GM19328 (cell line): Measurements from ENCODE around the gene CCDC85C.

Experiments used
- ATAC-seq: cut with Tn5 transposase; IDR thresholded peaks from one replicate; pipeline ENCODE4 v1.9.1; 2021; ENCODE audit warnings: mild to moderate bottlenecking, moderate library complexity; ENCODE audit not compliant: unreplicated experiment

Gene CCDC85C

GRCh38 chr14:99590746-99591555, 13.1 kb downstream of the CCDC85C start:
- no peak for ATAC-seq

DNA sequence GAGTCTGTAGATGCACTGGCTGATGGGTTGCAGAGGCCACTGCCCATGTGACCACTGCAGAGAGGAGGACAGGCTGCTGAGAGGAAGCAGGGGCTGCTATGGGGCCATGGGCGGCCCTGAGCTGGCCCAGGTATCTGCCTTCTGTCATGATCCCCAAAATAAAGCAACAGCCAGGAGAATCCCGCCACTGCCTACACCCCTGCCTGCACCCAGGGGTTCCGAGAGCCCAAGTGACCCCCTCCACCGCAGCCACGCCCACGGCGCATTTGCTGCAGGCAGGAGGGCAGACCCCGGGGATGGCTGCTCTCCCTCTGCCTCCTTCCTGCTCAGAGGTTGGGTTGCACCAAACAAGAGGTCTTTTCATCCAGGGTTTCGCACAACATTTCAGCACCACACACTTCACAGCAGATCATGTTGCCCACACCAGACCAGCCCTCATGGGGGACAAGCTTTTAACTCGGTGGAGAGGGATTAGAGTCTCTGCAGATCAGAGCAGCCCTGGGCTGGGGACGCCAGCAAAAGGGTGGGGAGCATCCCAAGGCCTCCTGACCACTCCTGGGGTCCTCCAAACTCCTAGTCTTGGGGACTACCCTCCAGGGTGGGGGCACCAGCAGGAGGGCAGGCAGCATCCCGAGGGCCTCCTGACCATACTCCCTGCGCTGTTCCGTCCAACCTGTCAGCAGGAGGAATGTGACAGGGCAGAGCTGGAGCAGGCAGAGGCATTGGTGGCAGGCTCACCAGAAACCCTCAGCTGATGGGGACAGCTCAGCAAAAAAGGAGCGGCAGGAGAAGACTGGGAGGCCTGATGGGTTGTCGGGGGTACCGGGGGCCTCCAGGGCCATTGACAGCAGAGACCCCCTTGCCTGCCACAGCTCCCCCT, 14.1 kb downstream of the CCDC85C start:
- ATAC-seq = no peak

DNA sequence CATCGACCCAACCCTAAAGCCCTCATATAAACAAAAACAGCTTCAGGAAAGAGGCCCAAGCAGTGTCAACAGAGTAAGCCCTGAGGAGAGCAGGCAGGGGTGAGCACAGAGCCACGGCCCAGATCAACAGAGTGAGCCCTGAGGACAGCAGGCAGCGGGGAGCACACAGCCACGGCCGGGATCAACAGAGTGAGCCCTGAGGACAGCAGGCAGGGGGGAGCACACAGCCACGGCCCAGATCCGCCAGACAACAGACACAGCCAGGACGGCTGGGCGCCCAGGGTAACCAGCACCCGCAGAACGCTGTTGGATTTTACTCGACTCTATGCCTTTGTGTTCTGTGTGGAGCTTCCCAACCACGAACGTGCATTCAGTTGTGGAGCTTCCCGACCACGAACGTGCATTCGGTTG, 15.0 kb downstream of the CCDC85C start:
- ATAC-seq = no peak

DNA sequence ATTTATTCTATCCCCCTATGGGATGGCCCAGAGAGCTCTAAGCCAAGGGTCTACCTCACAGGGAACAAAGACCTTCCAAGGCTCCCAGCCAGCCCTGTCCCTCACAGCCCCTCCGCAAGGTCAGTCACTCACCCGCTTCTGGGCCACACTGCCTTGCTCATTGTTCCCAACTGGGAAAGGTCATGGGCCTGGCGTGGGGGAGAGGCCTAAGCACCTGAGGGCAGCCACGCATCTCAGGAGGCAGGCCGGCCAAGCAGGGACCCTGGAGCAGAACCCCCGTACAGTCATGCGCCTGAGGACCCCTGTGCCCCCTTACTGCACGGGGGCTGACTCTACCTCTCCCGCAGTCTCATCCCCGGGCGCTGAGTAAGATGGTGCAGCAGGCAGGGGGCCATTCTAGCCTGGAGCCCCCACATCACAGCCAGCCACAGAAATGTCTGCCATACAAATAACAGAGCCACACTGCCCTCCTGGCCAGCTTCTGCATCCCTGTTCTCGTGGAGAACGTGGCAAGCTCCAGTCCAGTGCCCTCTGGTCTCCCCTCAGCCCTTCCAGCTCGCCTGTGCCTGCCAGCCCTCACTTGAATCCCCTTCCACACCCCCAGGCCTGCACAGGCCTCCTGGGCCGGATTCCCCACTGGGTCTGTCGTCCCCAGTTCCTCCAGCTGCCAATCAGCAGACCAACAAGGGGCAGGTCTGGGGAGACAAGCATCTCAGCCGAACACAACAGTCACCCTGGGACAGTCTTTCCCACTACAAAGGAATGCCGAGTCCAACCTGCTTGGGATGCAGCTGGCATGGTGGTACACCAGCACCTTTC, 16.3 kb downstream of the CCDC85C start:
- ATAC-seq = no peak

DNA sequence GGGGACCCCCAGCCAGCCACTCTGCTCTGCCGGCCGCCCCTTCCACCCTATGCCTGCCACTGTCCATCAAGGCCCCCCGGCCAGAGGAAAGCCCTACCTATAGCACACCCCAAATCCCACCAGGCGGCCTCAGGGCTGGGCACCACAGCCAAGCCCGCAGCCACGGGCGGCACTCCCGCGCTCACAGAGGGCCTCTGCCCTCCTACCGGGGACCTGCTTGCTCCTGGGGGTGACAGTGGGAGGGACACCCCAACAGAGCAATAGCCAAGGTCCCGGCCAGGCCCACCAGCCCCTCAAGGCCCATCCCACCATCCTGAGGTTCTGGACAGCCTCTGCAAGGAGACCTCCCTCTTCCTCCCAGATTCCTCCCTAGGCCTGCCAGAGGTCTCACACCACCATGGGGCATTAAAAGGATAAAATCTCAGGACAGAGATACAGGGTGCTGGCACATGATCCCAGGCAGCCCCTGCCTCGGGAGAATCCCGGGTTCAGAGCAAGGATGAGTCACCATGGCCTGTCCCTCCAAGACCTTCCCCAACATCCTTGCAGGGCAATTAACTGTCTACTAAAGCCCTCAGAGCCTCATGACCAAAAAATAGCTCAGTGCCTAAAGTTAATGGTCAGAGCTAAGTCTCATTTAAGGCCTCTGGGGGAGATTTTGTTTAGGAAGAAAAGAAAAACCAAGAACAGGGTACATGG, 17.1 kb downstream of the CCDC85C start:
- ATAC-seq = no peak

- ATAC-seq = no peak
Observed at GRCh38 chr14:99586054-99586760, 17.8 kb downstream of the CCDC85C start.

DNA sequence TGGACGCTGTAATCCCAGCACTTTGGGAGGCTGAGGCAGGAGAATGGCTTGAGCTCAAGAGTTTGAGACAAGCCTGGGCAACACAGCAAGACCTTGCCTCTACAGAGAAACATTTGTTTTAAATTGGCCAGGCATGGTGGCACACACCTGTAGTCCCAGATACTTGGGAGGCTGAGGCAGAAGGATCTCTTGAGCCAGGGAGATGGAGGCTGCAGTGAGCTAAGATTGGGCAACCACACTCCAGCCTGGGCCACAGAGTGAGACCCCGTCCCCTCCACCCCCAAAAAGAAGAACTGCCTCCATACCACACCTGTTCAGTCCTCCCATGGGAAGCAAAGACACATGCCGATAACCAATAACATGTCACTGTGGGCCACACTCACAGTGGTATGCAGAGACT, 19.2 kb downstream of the CCDC85C start:
- no peak for ATAC-seq

DNA sequence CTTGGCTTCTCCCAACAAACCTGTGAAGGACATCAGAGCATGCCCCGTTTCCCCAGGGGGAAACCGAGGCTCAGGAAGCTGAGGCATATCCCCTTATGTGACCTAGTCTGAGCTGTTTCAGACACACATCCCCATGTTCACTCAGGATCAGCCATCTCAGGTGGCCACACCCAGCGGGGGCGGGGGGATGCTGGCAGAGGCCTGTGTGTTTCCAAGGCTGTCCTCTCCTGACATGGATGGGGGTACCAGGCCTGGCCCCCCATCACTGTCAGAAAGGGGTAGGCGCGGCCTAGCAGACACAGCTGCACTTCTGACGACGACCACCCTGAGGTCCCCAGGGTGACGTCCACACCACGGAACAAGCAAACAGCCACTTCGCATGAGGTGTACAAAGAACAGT, 22.1 kb downstream of the CCDC85C start:
- ATAC-seq = no peak

DNA sequence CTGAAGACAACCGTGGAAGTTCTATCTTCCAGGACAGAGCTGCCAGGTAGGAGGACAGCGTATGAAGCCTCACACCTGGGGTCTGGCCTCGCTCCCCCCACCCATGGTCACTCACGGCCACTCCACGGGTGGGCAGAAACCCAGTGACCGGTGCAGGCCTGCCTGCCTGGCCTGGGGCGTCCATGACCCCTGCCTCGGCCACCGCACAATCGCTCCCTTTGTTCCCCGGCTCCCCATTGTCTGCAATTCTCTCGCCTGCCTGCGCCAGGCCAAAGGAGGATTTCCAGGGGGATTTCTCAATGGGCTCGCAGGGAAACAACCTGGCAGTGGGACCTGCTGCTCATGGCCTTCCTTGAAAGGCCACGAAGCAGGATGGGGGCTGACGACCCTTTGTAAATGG, 22.6 kb downstream of the CCDC85C start:
- ATAC-seq = no peak

- ATAC-seq = no peak
Observed at GRCh38 chr14:99579903-99580571, 24.0 kb downstream of the CCDC85C start.

GRCh38 chr14:99579120-99579836, 24.7 kb downstream of the CCDC85C start:
- no peak for ATAC-seq

DNA sequence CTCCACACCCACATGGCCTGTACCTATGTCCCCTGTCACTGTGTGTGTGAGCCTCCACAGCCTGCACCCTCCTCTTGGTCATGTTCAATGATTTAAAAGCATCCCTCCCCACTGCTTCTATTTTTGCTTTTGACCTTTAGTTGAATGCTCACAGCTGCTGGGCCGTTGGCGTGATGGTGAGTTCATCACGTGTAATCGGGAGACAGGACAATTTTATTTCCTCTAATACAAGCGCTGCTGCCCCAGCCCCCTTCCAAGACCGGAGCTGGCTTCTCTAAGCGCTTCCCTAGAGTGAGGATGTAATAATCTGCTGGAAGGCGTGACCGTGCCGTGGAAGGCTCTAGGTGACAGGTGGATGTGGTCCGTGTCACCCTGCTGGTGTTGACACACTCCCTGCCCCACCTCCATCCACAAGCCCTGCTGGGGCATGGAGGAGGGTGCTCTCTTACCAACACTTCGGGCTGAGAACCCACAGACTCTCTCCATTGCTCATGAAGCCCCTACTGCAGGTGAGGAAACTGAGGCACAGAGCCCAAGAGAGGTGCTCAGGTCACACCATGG, 25.4 kb downstream of the CCDC85C start:
- no peak for ATAC-seq

GRCh38 chr14:99576761-99577705, 27.0 kb downstream of the CCDC85C start:
- no peak for ATAC-seq

- ATAC-seq = no peak
Observed at GRCh38 chr14:99576304-99576703, 27.7 kb downstream of the CCDC85C start.

GRCh38 chr14:99575043-99576023, 28.7 kb downstream of the CCDC85C start:
- ATAC-seq = no peak
